ENCODE results near the gene TNS3. TPM values are rescaled to one million over a fixed set of nuclear protein-coding genes. Genes with fewer than 3 reads are reported as not detected.

Gene TNS3
- total and polyA plus RNA-seq, 2 of the 13 experiments (the other 11 are each of a cell fraction or from before 2014, with no cell fraction given), result 52.9 to 55.7 TPM

DNA sequence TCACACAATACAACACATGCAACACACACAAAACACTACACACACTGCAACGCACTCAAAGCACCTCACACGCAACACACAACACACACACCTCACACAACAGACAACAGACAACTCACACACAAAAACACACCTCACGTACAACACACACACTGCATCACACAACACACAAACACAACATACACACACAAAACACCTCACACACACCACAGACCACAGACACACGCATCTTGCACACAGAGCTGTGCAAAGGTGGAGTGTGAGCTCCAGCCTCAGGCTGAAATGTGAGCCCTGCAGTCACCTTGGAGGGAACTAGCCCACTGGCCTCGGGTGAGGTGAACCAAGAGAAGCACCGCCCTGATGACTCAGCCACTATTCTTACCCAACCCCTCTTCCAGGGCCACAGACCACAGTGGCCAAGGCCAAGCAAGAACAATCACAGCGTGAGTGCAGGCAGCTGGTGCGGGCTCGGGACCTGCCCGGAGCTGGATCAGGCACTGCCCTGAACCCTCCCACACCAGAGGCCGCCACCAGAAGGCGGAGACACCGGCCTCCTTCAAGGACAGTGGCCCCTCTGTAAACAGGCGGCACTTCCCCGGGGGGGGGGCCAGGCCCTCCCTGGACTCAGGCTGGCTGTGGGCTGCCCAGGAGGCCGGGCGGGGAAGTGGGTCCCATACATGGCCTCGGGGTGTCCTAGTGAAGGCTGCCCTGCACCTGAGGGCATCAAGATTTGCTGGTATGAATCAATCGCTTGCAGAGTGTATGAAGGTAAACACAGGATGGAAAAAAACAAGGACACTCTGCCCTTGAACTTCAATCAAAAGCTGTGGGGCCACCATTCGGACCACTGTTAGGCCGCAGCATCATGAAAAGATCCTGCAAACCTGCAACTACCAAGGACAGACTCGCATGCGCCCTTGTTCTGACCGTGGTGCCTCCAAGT, 106.7 kb downstream of the TNS3 start (continued):
- TF ChIP-seq TRIM24 (CRISPR knock-in tag; IDR thresholded peaks at IDR 0.05) (peak; percentile 51; the same call in 1 of the 2 replicates), ZNF224 (CRISPR knock-in tag; IDR thresholded peaks at IDR 0.05) (0 out of 2 replicates have a peak, but pooled peaks have one; percentile 40), TBX3 (IDR thresholded peaks at IDR 0.05; ENCODE audit: borderline replicate concordance) (peak; percentile 57), ZBTB38 (CRISPR knock-in tag; IDR thresholded peaks at IDR 0.05) (peak; percentile 92), ETV5 (CRISPR knock-in tag; IDR thresholded peaks at IDR 0.05; ENCODE audit: borderline replicate concordance) (peak; percentile 53; the same call in 1 of the 2 replicates), ZNF816 (CRISPR knock-in tag; IDR thresholded peaks at IDR 0.05; ENCODE audit: borderline replicate concordance) (peak; percentile 58; the same call in 1 of the 2 replicates), SOX6 (IDR thresholded peaks at IDR 0.05) (no peak), SOX6 (CRISPR knock-in tag; IDR thresholded peaks at IDR 0.05) (peak; percentile 99), CAMTA2 (CRISPR knock-in tag; IDR thresholded peaks at IDR 0.05; ENCODE audit: borderline replicate concordance) (no peak; the same call in 1 of the 2 replicates), ATF7-NPFF (CRISPR knock-in tag; IDR thresholded peaks at IDR 0.05; ENCODE audit: low read depth) (peak; percentile 94), ISX (CRISPR knock-in tag; conservative IDR thresholded peaks at IDR 0.05) (no peak), KDM6A (CRISPR knock-in tag; IDR thresholded peaks at IDR 0.05; ENCODE audit: low read depth) (peak; percentile 51; the same call in 1 of the 2 replicates), EZH2 (conservative IDR thresholded peaks at IDR 0.05; ENCODE audit: low read depth, low read length) (no peak), ZNF282 (IDR thresholded peaks at IDR 0.05; ENCODE audit: partially characterized antibody) (peak; percentile 93), CHCHD3 (CRISPR knock-in tag; IDR thresholded peaks at IDR 0.05) (no peak), ZNF350 (CRISPR knock-in tag; IDR thresholded peaks at IDR 0.05; ENCODE audit: borderline replicate concordance, low read depth) (peak; percentile 94; the same call in 1 of the 2 replicates)
- TF ChIP-seq, protein P1, sequence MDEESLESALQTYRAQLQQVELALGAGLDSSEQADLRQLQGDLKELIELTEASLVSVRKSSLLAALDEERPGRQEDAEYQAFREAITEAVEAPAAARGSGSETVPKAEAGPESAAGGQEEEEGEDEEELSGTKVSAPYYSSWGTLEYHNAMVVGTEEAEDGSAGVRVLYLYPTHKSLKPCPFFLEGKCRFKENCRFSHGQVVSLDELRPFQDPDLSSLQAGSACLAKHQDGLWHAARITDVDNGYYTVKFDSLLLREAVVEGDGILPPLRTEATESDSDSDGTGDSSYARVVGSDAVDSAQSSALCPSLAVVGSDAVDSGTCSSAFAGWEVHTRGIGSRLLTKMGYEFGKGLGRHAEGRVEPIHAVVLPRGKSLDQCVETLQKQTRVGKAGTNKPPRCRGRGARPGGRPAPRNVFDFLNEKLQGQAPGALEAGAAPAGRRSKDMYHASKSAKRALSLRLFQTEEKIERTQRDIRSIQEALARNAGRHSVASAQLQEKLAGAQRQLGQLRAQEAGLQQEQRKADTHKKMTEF (CRISPR knock-in tag; IDR thresholded peaks at IDR 0.05), result peak; percentile 98
- TF ChIP-seq, protein P2, sequence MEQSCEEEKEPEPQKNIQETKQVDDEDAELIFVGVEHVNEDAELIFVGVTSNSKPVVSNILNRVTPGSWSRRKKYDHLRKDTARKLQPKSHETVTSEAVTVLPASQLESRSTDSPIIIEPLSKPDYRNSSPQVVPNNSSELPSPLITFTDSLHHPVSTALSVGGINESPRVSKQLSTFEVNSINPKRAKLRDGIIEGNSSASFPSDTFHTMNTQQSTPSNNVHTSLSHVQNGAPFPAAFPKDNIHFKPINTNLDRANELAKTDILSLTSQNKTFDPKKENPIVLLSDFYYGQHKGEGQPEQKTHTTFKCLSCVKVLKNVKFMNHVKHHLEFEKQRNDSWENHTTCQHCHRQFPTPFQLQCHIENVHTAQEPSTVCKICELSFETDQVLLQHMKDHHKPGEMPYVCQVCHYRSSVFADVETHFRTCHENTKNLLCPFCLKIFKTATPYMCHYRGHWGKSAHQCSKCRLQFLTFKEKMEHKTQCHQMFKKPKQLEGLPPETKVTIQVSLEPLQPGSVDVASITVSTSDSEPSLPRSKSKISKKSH (CRISPR knock-in tag; IDR thresholded peaks at IDR 0.05; ENCODE audit: borderline replicate concordance), result 0 out of 2 replicates have a peak, but pooled peaks have one; percentile 19
- TF ChIP-seq, protein P3, sequence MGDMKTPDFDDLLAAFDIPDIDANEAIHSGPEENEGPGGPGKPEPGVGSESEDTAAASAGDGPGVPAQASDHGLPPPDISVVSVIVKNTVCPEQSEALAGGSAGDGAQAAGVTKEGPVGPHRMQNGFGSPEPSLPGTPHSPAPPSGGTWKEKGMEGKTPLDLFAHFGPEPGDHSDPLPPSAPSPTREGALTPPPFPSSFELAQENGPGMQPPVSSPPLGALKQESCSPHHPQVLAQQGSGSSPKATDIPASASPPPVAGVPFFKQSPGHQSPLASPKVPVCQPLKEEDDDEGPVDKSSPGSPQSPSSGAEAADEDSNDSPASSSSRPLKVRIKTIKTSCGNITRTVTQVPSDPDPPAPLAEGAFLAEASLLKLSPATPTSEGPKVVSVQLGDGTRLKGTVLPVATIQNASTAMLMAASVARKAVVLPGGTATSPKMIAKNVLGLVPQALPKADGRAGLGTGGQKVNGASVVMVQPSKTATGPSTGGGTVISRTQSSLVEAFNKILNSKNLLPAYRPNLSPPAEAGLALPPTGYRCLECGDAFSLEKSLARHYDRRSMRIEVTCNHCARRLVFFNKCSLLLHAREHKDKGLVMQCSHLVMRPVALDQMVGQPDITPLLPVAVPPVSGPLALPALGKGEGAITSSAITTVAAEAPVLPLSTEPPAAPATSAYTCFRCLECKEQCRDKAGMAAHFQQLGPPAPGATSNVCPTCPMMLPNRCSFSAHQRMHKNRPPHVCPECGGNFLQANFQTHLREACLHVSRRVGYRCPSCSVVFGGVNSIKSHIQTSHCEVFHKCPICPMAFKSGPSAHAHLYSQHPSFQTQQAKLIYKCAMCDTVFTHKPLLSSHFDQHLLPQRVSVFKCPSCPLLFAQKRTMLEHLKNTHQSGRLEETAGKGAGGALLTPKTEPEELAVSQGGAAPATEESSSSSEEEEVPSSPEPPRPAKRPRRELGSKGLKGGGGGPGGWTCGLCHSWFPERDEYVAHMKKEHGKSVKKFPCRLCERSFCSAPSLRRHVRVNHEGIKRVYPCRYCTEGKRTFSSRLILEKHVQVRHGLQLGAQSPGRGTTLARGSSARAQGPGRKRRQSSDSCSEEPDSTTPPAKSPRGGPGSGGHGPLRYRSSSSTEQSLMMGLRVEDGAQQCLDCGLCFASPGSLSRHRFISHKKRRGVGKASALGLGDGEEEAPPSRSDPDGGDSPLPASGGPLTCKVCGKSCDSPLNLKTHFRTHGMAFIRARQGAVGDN (CRISPR knock-in tag; IDR thresholded peaks at IDR 0.05), result peak; percentile 100
- TF ChIP-seq, protein P4, sequence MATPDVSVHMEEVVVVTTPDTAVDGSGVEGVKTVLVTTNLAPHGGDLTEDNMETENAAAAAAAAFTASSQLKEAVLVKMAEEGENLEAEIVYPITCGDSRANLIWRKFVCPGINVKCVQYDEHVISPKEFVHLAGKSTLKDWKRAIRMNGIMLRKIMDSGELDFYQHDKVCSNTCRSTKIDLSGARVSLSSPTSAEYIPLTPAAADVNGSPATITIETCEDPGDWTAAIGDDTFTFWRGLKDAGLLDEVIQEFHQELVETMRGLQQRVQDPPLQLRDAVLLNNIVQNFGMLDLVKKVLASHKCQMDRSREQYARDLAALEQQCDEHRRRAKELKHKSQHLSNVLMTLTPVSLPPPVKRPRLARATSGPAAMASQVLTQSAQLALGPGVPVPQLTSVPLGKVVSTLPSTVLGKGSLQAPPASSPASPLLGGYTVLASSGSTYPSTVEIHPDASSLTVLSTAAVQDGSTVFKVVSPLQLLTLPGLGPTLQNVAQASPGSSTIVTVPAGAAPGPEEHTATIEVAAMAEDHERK (CRISPR knock-in tag; IDR thresholded peaks at IDR 0.05; ENCODE audit: low read depth), result no peak

All from HepG2 (cell line).